ENCODE measurements around the gene BRCA1. TPM values are rescaled to one million over a fixed set of nuclear protein-coding genes. Genes with fewer than 3 reads are reported as not detected.
"Not testable (repeated sequence)": the region's sequence is repeated elsewhere in the genome, so short reads cannot be mapped to it uniquely, and the experiment has no call there.

The BRCA1 gene
- total RNA-seq, 4 donors from 2014 or later: 2.4 to 8.8 (median 3.0) TPM

DNA sequence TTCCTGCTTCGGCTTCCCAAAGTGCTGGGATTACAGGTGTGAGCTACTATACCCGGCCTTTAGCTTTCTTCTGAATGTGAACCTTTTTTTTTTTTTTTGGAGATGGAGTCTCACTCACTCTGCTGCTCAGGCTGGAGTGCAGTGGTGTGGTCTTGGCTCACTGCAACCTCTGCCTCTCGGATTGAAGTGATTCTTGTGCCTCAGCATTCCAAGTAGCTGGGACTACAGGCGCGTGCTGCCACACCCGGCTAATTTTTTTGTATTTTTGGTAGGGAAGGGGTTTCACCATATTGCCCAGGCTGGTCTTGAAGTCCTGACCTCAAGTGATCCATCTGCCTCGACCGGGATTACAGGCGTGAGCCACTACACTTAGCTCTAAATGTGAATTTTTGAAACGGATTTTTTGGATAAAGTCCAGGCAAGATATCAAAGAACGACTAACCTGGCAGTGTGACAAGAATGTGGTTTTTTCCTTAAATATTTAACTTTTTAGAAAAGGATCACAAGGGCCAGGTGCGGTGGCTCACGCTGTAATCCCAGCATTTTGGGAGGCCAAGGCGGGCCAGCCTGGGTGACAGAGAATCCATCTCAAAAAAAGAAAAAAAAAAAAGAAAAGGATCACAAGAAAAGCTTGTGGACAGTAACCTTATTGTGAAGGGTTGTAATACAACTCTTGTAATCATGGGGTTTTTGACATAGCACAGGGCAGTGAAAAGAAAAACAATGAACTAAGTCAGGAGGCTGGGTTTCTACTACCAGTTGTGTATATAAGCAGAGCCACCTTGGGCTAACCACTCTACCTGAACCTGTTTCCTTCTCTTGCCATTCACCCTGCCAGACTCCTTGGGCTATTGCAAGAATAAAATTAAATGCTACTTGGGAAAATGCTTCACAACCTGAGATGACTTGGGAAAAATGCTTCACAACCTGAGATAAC lies 6.2 kb downstream of the BRCA1 start:
- TF ChIP-seq, protein P1, sequence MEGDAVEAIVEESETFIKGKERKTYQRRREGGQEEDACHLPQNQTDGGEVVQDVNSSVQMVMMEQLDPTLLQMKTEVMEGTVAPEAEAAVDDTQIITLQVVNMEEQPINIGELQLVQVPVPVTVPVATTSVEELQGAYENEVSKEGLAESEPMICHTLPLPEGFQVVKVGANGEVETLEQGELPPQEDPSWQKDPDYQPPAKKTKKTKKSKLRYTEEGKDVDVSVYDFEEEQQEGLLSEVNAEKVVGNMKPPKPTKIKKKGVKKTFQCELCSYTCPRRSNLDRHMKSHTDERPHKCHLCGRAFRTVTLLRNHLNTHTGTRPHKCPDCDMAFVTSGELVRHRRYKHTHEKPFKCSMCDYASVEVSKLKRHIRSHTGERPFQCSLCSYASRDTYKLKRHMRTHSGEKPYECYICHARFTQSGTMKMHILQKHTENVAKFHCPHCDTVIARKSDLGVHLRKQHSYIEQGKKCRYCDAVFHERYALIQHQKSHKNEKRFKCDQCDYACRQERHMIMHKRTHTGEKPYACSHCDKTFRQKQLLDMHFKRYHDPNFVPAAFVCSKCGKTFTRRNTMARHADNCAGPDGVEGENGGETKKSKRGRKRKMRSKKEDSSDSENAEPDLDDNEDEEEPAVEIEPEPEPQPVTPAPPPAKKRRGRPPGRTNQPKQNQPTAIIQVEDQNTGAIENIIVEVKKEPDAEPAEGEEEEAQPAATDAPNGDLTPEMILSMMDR (IDR thresholded peaks at IDR 0.05): no peak
- ATAC-seq (ENCODE audit: low FRiP score) (no peak), DNase-seq (ENCODE audit: low spot score) (no peak)

DNA sequence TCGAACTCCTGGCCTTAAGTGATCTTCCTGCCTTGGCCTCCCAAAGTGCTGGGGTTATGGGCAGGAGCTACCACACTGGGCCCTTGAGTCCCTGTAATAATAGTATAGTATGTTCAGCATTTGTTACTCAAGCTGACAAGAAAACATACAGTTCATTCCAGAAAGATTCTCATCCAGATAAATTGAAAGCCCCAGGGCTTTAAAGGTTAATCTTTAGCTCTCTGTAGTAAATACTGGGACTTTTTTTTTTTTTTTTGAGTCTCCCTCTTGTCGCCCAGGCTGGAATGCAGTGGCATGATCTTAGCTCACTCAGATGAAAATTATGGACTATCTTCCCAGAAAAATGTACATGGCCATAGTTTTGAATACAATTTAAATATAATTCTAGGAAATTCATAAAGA lies 11.0 kb downstream of the BRCA1 start:
- TF ChIP-seq, protein P1 (IDR thresholded peaks at IDR 0.05): no peak
- ATAC-seq (ENCODE audit: low FRiP score) (no peak), DNase-seq (ENCODE audit: low spot score) (no peak)

DNA sequence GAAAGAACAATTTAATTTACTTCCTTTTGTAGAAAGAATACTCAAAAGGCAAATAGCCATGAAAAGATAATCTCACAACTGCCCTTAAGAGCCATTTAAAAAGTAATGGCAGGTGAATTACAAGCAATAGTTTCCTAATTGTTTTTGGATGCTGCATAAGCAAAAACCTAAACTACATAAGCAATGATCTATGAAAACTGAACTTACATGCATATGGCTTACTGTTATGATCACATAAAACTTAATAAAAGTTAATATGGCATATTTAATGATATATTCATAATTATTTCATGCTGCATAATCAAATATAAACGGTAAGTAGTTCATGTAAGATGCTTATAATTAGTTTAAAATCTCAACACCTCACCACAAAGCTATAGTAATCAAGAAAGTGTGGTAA lies 18.6 kb downstream of the BRCA1 start:
- ATAC-seq (ENCODE audit: low FRiP score) (no peak), DNase-seq (ENCODE audit: low spot score) (no peak)
- TF ChIP-seq, protein P1 (IDR thresholded peaks at IDR 0.05): no peak

DNA sequence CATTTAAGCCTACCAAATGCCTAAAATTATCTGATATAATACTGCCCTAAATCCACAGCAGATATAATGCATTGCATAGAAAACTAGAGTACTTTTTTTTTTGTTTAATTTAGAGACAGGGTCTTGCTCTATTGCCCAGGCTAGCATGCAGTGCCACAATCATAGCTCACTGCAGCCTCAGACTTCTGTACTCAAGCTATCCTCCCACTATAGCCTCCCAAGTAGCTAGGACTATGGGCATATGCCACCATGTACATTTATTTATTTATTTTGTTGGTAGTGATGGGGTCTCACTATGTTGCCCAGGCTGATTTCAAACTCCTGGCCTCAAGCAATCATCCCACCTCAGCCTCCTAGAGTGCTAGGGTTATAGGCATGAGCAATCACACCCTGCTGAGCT lies 20.0 kb downstream of the BRCA1 start:
- DNase-seq (ENCODE audit: low spot score) (no peak), ATAC-seq (ENCODE audit: low FRiP score) (no peak)
- TF ChIP-seq, protein P1 (IDR thresholded peaks at IDR 0.05): no peak

DNA sequence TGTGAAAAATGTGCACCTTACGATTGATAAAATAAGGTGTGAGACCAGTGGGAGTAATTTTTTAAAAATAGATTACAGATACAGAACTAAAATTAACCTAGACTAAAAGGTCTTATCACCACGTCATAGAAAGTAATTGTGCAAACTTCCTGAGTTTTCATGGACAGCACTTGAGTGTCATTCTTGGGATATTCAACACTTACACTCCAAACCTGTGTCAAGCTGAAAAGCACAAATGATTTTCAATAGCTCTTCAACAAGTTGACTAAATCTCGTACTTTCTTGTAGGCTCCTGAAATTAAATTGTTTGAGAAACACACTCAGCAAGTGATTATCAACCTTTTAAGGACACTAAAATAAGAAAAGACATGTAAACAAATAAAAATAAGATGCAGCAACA lies 20.5 kb downstream of the BRCA1 start:
- DNase-seq (ENCODE audit: low spot score) (no peak), ATAC-seq (ENCODE audit: low FRiP score) (no peak)
- TF ChIP-seq, protein P1 (IDR thresholded peaks at IDR 0.05): no peak

DNA sequence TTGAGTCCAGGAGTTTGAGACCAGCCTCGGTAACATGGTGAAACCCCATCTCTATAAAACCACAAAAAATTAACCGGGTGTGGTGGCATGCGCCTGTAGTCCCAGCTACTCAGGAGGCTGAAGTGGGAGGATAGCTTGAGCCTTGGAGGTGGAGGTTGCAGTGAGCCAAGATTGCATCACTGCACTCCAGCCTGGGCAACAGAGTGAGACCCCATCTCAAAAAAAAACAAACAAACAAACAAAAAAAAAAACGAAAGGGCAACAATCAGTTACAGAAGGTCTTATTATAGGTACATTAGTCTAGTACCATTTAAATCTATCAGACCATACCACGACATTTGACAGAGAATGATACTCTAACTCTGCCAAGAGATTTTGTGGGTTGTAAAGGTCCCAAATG lies 29.8 kb downstream of the BRCA1 start:
- not testable (repeated sequence) for DNase-seq (ENCODE audit: low spot score); ATAC-seq (ENCODE audit: low FRiP score)

DNA sequence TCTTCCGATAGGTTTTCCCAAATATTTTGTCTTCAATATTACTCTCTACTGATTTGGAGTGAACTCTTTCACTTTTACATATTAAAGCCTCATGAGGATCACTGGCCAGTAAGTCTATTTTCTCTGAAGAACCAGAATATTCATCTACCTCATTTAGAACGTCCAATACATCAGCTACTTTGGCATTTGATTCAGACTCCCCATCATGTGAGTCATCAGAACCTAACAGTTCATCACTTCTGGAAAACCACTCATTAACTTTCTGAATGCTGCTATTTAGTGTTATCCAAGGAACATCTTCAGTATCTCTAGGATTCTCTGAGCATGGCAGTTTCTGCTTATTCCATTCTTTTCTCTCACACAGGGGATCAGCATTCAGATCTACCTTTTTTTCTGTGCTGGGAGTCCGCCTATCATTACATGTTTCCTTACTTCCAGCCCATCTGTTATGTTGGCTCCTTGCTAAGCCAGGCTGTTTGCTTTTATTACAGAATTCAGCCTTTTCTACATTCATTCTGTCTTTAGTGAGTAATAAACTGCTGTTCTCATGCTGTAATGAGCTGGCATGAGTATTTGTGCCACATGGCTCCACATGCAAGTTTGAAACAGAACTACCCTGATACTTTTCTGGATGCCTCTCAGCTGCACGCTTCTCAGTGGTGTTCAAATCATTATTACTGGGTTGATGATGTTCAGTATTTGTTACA lies 30.9 kb downstream of the BRCA1 start:
- ATAC-seq (ENCODE audit: low FRiP score) (no peak), DNase-seq (ENCODE audit: low spot score) (no peak)
- TF ChIP-seq, protein P1 (IDR thresholded peaks at IDR 0.05): no peak

Measured in omental fat pad (tissue), 4 donors.